ENCODE measurements around the gene MTMR1. TPM values are rescaled to one million over a fixed set of nuclear protein-coding genes. Genes with fewer than 3 reads are reported as not detected.

MTMR1 gene
- total RNA-seq, 1 donor from 2014 or later: 21.6 TPM

DNA sequence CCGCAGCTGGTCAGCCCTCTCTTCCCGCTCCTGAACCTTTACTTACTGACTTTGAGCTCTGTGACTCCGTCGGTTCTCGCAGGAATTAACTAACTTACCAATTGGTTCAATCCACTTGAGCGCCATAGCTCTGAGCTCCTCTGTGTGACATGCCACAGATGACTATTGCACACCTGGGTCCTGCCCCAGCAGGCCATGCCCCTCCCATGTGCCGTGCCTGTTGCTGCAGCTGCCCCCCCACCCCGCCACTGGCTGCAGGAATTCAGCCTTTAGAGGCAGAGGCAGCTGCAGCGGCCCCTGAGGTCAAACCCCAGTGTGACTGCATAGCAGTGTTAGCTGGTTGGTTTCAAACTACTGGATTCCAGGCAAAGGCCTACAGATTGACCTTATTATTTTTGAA, 70.6 kb downstream of the MTMR1 start:
- DNase-seq (ENCODE audit: low read depth): no peak
- H3K36me3 ChIP-seq (ENCODE audit: control insufficient read depth, insufficient read depth, low read length): no peaks in the 10 kb centered on the region
- H3K4me3 ChIP-seq (ENCODE audit: low read depth, low read length): no peak overlapping the region
- no peaks in the 10 kb centered on the region for H3K27me3 ChIP-seq (ENCODE audit: control insufficient read depth, insufficient read depth, low read length)
- TF ChIP-seq, protein P1, sequence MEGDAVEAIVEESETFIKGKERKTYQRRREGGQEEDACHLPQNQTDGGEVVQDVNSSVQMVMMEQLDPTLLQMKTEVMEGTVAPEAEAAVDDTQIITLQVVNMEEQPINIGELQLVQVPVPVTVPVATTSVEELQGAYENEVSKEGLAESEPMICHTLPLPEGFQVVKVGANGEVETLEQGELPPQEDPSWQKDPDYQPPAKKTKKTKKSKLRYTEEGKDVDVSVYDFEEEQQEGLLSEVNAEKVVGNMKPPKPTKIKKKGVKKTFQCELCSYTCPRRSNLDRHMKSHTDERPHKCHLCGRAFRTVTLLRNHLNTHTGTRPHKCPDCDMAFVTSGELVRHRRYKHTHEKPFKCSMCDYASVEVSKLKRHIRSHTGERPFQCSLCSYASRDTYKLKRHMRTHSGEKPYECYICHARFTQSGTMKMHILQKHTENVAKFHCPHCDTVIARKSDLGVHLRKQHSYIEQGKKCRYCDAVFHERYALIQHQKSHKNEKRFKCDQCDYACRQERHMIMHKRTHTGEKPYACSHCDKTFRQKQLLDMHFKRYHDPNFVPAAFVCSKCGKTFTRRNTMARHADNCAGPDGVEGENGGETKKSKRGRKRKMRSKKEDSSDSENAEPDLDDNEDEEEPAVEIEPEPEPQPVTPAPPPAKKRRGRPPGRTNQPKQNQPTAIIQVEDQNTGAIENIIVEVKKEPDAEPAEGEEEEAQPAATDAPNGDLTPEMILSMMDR (IDR thresholded peaks at IDR 0.05; ENCODE audit: insufficient read depth, low read length, poor library complexity, severe bottlenecking): no peak

DNA sequence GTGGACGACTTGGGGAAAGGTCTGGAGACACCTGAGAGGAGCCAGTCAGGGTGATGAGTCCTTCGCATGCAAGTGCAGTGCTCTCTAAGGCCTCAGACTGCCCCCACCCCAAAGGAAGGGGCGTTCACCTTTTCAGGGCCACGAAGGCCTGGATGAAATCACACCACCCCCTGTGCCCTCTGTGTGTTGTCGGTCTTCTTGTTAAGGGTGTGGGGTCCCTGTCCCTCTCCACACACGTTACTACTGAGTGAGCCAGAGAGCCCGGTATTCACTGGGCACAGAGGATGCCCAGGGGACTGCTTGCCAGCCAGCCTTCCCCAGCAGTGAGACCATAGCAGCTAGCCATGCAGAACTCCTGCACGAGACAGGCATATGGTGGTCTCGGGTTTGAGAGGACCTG, 72.0 kb downstream of the MTMR1 start:
- no peak for DNase-seq (ENCODE audit: low read depth)
- Histone ChIP-seq H3K27me3 (ENCODE audit: control insufficient read depth, insufficient read depth, low read length) (no peaks in the 10 kb centered on the region), H3K36me3 (ENCODE audit: control insufficient read depth, insufficient read depth, low read length) (no peaks in the 10 kb centered on the region), H3K4me3 (ENCODE audit: low read depth, low read length) (no peak overlapping the region)
- TF ChIP-seq, protein P1 (IDR thresholded peaks at IDR 0.05; ENCODE audit: insufficient read depth, low read length, poor library complexity, severe bottlenecking): no peak

DNA sequence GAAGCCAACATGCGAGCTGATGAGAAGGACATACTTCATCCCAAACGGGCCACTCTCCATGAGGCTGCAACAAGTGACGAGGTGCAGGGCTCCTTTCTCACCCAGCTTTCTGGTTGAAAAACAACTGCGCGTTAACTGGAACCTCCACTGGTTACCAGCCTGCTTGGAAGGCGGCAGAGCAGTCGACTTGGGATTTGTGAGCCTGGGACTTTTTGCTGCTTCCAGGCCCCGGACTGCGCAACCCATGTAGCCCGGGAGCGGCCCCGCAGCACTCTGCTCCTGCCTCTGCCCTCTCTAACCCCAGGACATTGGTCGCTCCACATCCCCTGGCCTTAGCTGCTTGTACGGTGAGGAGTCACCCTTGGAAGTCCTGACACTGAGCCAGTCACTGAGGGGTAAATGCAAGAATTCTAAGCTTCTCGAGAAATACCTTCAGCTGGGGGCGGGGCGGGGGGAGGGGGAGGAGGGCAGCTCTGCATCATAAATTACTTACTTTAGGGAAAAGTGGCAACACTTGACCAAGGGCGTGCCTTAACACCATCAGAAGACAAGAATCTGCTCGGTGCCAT, 72.7 kb downstream of the MTMR1 start:
- DNase-seq (ENCODE audit: low read depth): no peak
- no peak overlapping the region for H3K4me3 ChIP-seq (ENCODE audit: low read depth, low read length)
- H3K36me3 ChIP-seq (ENCODE audit: control insufficient read depth, insufficient read depth, low read length): no peaks in the 10 kb centered on the region
- H3K27me3 ChIP-seq (ENCODE audit: control insufficient read depth, insufficient read depth, low read length): no peaks in the 10 kb centered on the region
- TF ChIP-seq, protein P1 (IDR thresholded peaks at IDR 0.05; ENCODE audit: insufficient read depth, low read length, poor library complexity, severe bottlenecking): no peak

DNA sequence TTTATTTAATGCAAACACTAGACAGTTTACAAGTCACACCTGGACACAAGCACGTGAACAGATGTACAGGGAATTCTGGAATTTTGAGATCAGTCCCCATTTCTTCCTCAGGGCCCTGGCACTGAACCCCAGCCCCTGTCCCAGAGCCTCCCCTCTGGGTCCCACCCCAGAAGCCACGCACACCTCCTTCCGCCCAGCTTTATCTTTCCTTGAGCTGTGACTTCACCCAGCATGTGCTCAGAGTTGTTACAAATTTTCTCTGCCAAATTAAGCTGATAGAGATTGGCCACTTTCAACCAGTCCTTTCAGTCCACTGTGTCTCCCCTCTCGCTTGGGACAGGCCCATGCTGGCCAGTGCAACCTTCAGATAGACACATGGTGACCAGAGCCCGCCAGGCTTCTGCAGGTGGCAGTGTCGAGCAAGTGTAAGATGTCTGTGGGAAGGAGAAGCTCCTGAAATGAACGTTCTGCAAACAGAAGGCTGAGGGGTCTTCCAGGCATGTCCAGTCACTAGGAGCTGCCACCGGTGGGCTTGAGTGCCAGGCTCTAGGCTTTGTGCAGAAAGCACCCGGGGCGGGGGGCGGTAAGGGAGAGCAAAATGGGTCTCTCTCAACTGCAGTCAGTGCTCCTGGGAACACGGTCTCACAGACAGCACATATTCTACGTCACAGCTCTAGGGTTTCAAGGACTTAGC, 73.3 kb downstream of the MTMR1 start:
- Histone ChIP-seq H3K36me3 (ENCODE audit: control insufficient read depth, insufficient read depth, low read length) (no peaks in the 10 kb centered on the region), H3K4me3 (ENCODE audit: low read depth, low read length) (no peak overlapping the region), H3K27me3 (ENCODE audit: control insufficient read depth, insufficient read depth, low read length) (no peaks in the 10 kb centered on the region)
- DNase-seq (ENCODE audit: low read depth): no peak
- TF ChIP-seq, protein P1 (IDR thresholded peaks at IDR 0.05; ENCODE audit: insufficient read depth, low read length, poor library complexity, severe bottlenecking): no peak

DNA sequence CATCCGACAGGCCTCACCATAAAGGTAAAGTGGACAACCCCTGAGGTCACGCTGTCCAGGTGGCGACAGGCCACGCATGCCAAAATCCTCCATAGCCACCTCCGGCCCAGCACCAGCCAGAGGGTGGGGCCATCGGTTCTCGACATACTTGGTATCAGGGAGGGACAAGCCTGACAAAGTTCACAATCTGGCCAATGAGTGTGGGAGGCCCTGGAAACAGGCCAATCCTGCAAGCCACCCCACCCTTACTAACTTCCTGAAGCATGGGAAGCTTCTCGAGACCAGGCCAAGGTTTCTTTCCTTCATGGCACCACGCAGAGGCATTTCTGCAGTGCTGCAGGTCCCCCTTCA, 73.8 kb downstream of the MTMR1 start:
- no peak for DNase-seq (ENCODE audit: low read depth)
- no peak overlapping the region for H3K4me3 ChIP-seq (ENCODE audit: low read depth, low read length)
- H3K27me3 ChIP-seq (ENCODE audit: control insufficient read depth, insufficient read depth, low read length): no peaks in the 10 kb centered on the region
- TF ChIP-seq, protein P1 (IDR thresholded peaks at IDR 0.05; ENCODE audit: insufficient read depth, low read length, poor library complexity, severe bottlenecking): no peak
- H3K36me3 ChIP-seq (ENCODE audit: control insufficient read depth, insufficient read depth, low read length): no peaks in the 10 kb centered on the region

All from kidney epithelial cell (primary cell).